22Rv1 (cell line): Measurements from ENCODE around the gene CNTN4.

Experiments
- H3K27ac ChIP-seq: fragments of 450-650 bp; 2 replicates; pipeline ENCODE4 v1.5.1; 2017
- ZFX ChIP-seq: fragments of 450-650 bp; IDR thresholded peaks from 2 replicates; pipeline ENCODE4 v1.6.1; 2017; ENCODE audit warnings: antibody characterized with exemption, borderline replicate concordance
- TF ChIP-seq, protein P1 (sequence below): fragments of 450-650 bp; IDR thresholded peaks from 2 replicates; pipeline ENCODE4 v1.5.1; 2017; ENCODE audit warnings: mild to moderate bottlenecking

Gene CNTN4

DNA sequence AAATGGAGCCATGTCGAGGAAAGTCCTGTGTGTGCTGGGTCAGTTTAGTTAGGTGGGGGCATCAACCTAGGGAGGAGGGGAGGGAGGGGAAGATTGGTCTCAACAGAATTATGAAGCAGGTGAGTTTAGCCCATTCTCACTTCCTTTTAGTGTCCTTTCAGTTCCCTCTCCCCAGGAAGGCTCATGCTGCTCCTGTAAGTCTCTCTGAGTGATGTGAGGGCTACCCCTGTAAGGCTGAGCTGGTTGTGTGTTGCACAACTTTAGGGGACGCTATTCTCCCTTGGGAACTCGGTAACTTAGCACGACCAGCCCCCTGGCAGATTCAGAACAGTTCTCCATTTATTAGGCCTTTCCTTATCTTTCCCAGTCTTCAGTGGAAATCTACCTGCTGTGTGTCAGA, 990.4 kb downstream of the CNTN4 start:
- TF ChIP-seq ZFX: no peak
- TF ChIP-seq, protein P1, sequence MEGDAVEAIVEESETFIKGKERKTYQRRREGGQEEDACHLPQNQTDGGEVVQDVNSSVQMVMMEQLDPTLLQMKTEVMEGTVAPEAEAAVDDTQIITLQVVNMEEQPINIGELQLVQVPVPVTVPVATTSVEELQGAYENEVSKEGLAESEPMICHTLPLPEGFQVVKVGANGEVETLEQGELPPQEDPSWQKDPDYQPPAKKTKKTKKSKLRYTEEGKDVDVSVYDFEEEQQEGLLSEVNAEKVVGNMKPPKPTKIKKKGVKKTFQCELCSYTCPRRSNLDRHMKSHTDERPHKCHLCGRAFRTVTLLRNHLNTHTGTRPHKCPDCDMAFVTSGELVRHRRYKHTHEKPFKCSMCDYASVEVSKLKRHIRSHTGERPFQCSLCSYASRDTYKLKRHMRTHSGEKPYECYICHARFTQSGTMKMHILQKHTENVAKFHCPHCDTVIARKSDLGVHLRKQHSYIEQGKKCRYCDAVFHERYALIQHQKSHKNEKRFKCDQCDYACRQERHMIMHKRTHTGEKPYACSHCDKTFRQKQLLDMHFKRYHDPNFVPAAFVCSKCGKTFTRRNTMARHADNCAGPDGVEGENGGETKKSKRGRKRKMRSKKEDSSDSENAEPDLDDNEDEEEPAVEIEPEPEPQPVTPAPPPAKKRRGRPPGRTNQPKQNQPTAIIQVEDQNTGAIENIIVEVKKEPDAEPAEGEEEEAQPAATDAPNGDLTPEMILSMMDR: no peak
- no peak overlapping the region for H3K27ac ChIP-seq

DNA sequence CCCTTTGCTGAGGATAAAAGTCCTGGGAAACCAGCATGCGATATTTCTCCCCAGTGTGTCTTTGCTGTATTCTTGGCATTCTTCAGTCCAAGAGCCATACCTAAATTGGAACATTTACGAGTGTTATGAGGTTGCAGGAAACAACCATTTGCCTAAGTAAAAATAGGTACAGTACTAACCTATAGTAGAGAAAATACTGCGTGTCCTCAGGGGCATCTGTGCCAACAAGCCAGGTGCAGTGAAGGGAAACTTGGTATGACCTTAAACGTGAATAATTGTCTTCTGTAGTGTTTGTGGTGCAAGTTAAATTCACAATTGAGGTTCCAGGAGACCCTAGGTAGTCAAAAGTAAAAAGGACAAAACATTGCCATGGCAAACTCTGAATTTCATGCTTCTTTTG, 999.3 kb downstream of the CNTN4 start:
- TF ChIP-seq, protein P1: no peak
- no peak for TF ChIP-seq ZFX
- no peak overlapping the region for H3K27ac ChIP-seq

DNA sequence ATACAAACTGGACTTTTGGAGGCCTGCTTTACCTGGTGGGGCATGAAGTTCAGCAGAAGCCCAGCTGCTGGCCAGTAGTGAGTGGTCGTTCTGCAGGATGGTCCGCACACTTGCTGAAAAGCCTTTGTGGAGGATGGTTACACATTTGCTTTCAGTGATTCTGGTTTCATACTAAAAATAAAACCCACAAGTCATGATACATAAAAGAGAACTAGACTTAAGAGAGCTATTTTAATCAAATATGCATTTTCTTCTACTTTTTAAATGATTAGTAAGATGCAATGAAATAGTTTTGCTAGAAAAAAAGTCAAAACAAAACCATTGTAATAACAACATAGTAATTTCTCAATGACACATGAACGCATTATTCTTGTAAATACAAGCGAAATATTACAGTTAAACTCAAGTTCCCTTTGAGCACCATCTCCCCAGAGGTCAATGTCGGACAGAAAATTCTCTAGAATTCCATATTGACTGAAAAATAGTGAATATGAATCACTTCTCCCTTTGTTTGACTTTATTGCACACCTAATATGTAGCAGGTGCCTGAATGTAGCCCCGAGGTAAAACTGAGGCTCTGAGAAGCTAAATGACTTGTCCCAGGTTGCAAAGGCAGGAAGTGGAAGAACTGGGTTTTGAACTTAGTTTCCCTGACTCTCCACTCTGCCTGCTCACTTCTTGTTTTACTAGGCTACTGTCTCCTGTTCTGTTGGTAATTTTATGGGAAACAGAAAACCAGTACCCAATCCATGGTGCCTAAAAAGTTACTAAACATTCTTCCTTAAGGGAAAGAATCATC, 1003.2 kb downstream of the CNTN4 start:
- no peak overlapping the region for H3K27ac ChIP-seq
- TF ChIP-seq ZFX: no peak
- TF ChIP-seq, protein P1: no peak

DNA sequence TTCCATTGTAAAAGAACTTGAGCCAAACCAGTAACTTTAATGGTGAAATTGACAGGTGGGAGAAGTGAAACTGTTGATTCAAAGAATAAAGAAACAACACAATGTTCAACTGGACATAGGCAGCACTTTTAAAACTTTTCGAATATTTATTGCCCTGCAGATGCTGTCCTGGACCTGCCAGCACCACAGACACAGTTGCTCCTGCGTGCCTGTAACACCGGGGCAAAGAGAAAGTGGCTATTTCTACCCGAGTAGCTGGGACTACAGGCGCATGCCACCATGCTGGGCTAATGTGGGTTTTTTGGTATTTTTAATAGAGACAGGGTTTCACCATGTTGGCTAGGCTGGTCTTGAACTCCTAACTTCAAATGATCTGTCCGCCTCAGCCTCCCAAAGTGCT, 1004.1 kb downstream of the CNTN4 start:
- TF ChIP-seq, protein P1: no peak
- TF ChIP-seq ZFX: no peak
- H3K27ac ChIP-seq: no peak overlapping the region

DNA sequence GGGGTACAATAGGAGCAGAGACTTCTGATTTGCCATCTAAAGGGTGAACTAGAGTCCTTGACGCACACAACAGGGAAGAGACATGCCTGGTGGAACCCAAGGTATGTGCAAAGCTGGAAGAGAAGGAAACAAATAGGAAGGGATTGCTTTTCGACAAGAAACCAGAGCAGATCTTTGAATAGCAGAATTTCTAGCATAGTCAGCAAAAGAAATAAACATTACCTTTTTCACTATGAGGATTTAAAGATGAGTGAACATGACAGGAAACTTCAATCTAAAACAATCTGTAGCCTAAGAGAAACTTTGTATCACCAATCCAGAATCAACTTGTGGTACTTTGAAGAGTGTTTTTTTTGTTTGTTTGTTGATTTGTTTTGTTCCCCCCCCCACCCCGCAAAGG, 1006.6 kb downstream of the CNTN4 start:
- TF ChIP-seq ZFX: no peak
- TF ChIP-seq, protein P1: no peak
- H3K27ac ChIP-seq: no peak overlapping the region

DNA sequence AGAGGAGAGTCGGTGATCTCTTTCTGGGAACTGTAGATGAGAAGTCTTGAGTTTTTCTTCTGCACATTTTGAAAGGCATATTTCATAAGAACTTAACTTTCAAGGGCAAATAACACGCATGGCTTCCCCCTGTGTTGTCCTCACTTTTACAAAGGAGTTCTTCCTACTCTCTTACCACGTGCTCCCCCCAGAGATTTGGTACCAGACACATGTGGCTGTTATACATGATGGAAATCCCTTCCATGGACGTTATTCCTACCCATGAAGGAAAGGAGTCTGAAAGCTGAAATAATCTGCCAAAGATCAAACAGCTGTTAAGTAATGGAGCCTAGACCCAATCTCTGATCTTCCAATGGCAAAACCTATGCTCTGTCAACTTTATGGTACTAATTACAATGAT, 1007.1 kb downstream of the CNTN4 start:
- TF ChIP-seq, protein P1: no peak
- TF ChIP-seq ZFX: no peak
- no peak overlapping the region for H3K27ac ChIP-seq

DNA sequence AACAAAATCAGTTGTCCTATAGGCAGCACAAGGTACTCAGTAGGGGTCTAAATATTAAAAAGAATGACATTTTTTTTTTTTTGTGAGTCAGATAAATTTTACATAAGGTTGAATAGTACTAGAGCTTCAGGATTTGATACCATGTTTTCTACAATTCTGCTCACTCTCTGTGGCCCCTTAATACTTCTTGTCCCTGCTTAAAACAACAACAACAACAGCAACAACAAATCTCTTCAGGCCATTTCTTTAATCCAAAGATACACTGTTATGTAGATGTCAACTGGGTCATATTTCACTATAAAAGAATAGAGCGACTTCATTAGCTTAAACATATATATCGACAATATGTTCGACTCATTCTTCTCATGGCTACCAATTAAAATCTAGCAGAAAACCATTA, 1008.5 kb downstream of the CNTN4 start:
- no peak for TF ChIP-seq ZFX
- TF ChIP-seq, protein P1: no peak
- no peak overlapping the region for H3K27ac ChIP-seq
